ENCODE measurements around the gene FAM8A1.

GRCh38 chr6:17556014-17556413 is 44.1 kb upstream of the FAM8A1 start:
- no peak for TF ChIP-seq SIRT6 (IDR thresholded peaks at IDR 0.05; ENCODE audit: low read depth, low read length)
- no peak for TF ChIP-seq POLR2A (conservative IDR thresholded peaks at IDR 0.05)
- TF ChIP-seq HDAC8 (tag; IDR thresholded peaks at IDR 0.05), result no peak
- TF ChIP-seq CTCF (IDR thresholded peaks at IDR 0.05 in 2 of 3, conservative IDR thresholded peaks at IDR 0.05 in 1 of 3; ENCODE audit: insufficient read depth in 2 of 3, low read depth in 1 of 3, low read length in 3 of 3), result no peak
- no peak for TF ChIP-seq NBN (IDR thresholded peaks at IDR 0.05; ENCODE audit: low read depth)
- TF ChIP-seq NFIC (IDR thresholded peaks at IDR 0.05), result no peak
- no peak for TF ChIP-seq TCFL5 (CRISPR knock-in tag; conservative IDR thresholded peaks at IDR 0.05)
- TF ChIP-seq ZFPM2 (CRISPR knock-in tag; IDR thresholded peaks at IDR 0.05), result no peak

Data from K562 (cell line).